G401.6 (cell line): ENCODE results near the gene NPR3.

Source experiments
- FAIRE-seq: peaks from 2 replicates; lab custom pipeline; 2012; peaks lifted over from hg19 to GRCh38; lab: Jason Lieb, UNC

The NPR3 gene

GRCh38 chr5:32710550-32711361, at the start of gene NPR3:
Gene NPR3 (plus strand): TSS chr5:32711321. CDS start chr5:32711777, 456 bp downstream.
- no peak for FAIRE-seq

GRCh38 chr5:32664523-32664922, 46.6 kb upstream of the NPR3 start:
- no peak for FAIRE-seq

- FAIRE-seq: no peak
Observed at GRCh38 chr5:32668552-32668951, 42.6 kb upstream of the NPR3 start.

- FAIRE-seq: no peak
Observed at GRCh38 chr5:32673272-32673671, 37.8 kb upstream of the NPR3 start.

GRCh38 chr5:32677023-32677422, 34.1 kb upstream of the NPR3 start:
- no peak for FAIRE-seq

- FAIRE-seq: no peak
Observed at GRCh38 chr5:32678472-32678871, 32.6 kb upstream of the NPR3 start.

- no peak for FAIRE-seq
Observed at GRCh38 chr5:32679218-32679617, 31.9 kb upstream of the NPR3 start.

GRCh38 chr5:32680183-32680582, 30.9 kb upstream of the NPR3 start:
- no peak for FAIRE-seq

- FAIRE-seq: no peak
Observed at GRCh38 chr5:32683125-32683524, 28.0 kb upstream of the NPR3 start.

- no peak for FAIRE-seq
Observed at GRCh38 chr5:32684260-32684659, 26.9 kb upstream of the NPR3 start.

GRCh38 chr5:32686799-32687498, 24.2 kb upstream of the NPR3 start:
- FAIRE-seq: no peak

- FAIRE-seq: no peak
Observed at GRCh38 chr5:32687499-32687831, 23.7 kb upstream of the NPR3 start.

GRCh38 chr5:32690153-32690552, 21.0 kb upstream of the NPR3 start:
- FAIRE-seq: no peak

- no peak for FAIRE-seq
Observed at GRCh38 chr5:32690666-32691065, 20.5 kb upstream of the NPR3 start.

GRCh38 chr5:32692036-32692746, 18.9 kb upstream of the NPR3 start:
- no peak for FAIRE-seq

GRCh38 chr5:32703957-32704356, 7.2 kb upstream of the NPR3 start:
- no peak for FAIRE-seq

GRCh38 chr5:32707418-32707997, 3.6 kb upstream of the NPR3 start:
- no peak for FAIRE-seq

- no peak for FAIRE-seq
Observed at GRCh38 chr5:32708949-32709348, 2.2 kb upstream of the NPR3 start.

GRCh38 chr5:32709750-32710549, 1.2 kb upstream of the NPR3 start:
- FAIRE-seq: no peak

- FAIRE-seq: no peak
Observed at GRCh38 chr5:32711362-32711680, 200 bp downstream of the NPR3 start.

- FAIRE-seq: no peak
Observed at GRCh38 chr5:32711681-32712480, 760 bp downstream of the NPR3 start.
